H1 (cell line): ENCODE results near the gene KRT9. TPM values are rescaled to one million over a fixed set of nuclear protein-coding genes. Genes with fewer than 3 reads are reported as not detected.

Experiments used
- CTCF ChIA-PET: fragments of 300-600 bp; sonication (Branson Sonifier 250); formaldehyde crosslinking; loops from one replicate; lab custom pipeline; 2021; ENCODE audit not compliant: partially characterized antibody; lab: Charles Lee
- POLR2A ChIA-PET: fragments of 300-600 bp; sonication (Branson Sonifier 250); formaldehyde crosslinking; loops from one replicate; lab custom pipeline; 2021; ENCODE audit warnings: inconsistent platforms; ENCODE audit not compliant: partially characterized antibody; lab: Charles Lee
- DNase-seq, 2 experiments: peaks; one replicate each; pipeline versions ENCODE4 v3.0.0 to v3.0.0-alpha.2; 2010 to 2022; ENCODE audit warnings: low spot score in 2 of 2, low read depth in 1 of 2, mixed read lengths in 1 of 2
- FAIRE-seq: peaks from 2 replicates; lab custom pipeline; 2011; peaks lifted over from hg19 to GRCh38; lab: Jason Lieb, UNC
- H2AFZ ChIP-seq: 2 replicates; pipeline ENCODE4 v1.8.1; 2012; ENCODE audit warnings: low read length, inconsistent platforms
- H2AK5ac ChIP-seq: 2 replicates; pipeline ENCODE4 v1.6.1; 2013; ENCODE audit warnings: low read depth, low read length
- H2BK120ac ChIP-seq: replicated peaks from 2 replicates; pipeline ENCODE3; 2013; ENCODE audit warnings: low read depth, low read length, inconsistent platforms
- H2BK12ac ChIP-seq: 2 replicates; pipeline ENCODE4 v1.6.1; 2013; ENCODE audit warnings: low read depth, low read length
- H2BK15ac ChIP-seq: 2 replicates; pipeline ENCODE4 v1.6.1; 2013; ENCODE audit warnings: low read length
- H2BK20ac ChIP-seq: 2 replicates; pipeline ENCODE4 v1.6.1; 2013; ENCODE audit warnings: low read length
- H2BK5ac ChIP-seq: 2 replicates; pipeline ENCODE4 v1.6.1; 2013; ENCODE audit warnings: low read depth, low read length
- H3K14ac ChIP-seq: 2 replicates; pipeline ENCODE4 v1.6.1; 2013; ENCODE audit warnings: inconsistent platforms; ENCODE audit not compliant: insufficient read length
- H3K18ac ChIP-seq: 2 replicates; pipeline ENCODE4 v1.6.1; 2013; ENCODE audit warnings: low read length; ENCODE audit errors: extremely low read depth
- H3K23ac ChIP-seq: 2 replicates; pipeline ENCODE4 v1.6.1; 2013; ENCODE audit warnings: inconsistent platforms; ENCODE audit not compliant: insufficient read length
- H3K23me2 ChIP-seq: 2 replicates; pipeline ENCODE4 v1.6.1; 2013; ENCODE audit warnings: low read depth, low read length
- H3K27ac ChIP-seq: 2 replicates; pipeline ENCODE4 v1.6.1; 2011; ENCODE audit warnings: low read depth, low read length, inconsistent platforms
- H3K27me3 ChIP-seq, 4 experiments: replicated peaks in 1 of 4; 1 replicate in 1 of 4; 2 replicates in 3 of 4; pipeline versions ENCODE4 v1.6.1 to v1.8.1; 2011 to 2013; ENCODE audit warnings: low read length in 3 of 4, mild to moderate bottlenecking in 3 of 4, inconsistent platforms in 2 of 4, mixed read lengths in 2 of 4, moderate library complexity in 1 of 4; ENCODE audit not compliant: control insufficient read depth in 3 of 4, insufficient read depth in 3 of 4; ENCODE audit errors: extremely low read depth in 1 of 4
- H3K36me3 ChIP-seq, 4 experiments: 2 replicates each; pipeline versions ENCODE4 v1.6.1 to v1.8.1; 2011 to 2013; ENCODE audit warnings: mild to moderate bottlenecking in 4 of 4, low read length in 3 of 4, moderate library complexity in 2 of 4, control low read depth in 1 of 4, inconsistent platforms in 1 of 4; ENCODE audit not compliant: insufficient read depth in 4 of 4, control insufficient read depth in 2 of 4
- H3K4ac ChIP-seq: replicated peaks from 2 replicates; pipeline ENCODE3; 2013; ENCODE audit warnings: low read length, low read depth, mixed read lengths, inconsistent platforms; ENCODE audit not compliant: insufficient read length
- H3K4me1 ChIP-seq, 4 experiments: replicated peaks in 1 of 4; 1 replicate in 1 of 4; 2 replicates in 3 of 4; pipeline versions ENCODE4 v1.6.1 to v1.8.1; 2011 to 2013; ENCODE audit warnings: low read length in 3 of 4, inconsistent platforms in 2 of 4, mixed read lengths in 1 of 4; ENCODE audit not compliant: insufficient read depth in 4 of 4, control insufficient read depth in 3 of 4
- H3K4me2 ChIP-seq, 2 experiments: 2 replicates each; pipeline versions ENCODE4 v1.6.1 to v1.8.1; 2011 to 2013; ENCODE audit warnings: low read depth in 2 of 2, low read length in 2 of 2, control low read depth in 1 of 2, inconsistent platforms in 1 of 2, mild to moderate bottlenecking in 1 of 2; ENCODE audit not compliant: insufficient read depth in 1 of 2
- H3K4me3 ChIP-seq, 4 experiments: fragments of 200-600, 300-600 bp in 1 of 4; sonication (generic), shearing (Covaris generic), sonication (Bioruptor Twin) in 1 of 4; 2 replicates each; pipeline versions ENCODE4 v1.5.1 to v1.8.1; 2011 to 2016; ENCODE audit warnings: low read length in 4 of 4, low read depth in 3 of 4, control low read depth in 2 of 4, inconsistent platforms in 2 of 4, mild to moderate bottlenecking in 2 of 4, mixed read lengths in 1 of 4, moderate library complexity in 1 of 4; ENCODE audit not compliant: insufficient read depth in 2 of 4; ENCODE audit errors: extremely low read depth in 1 of 4
- H3K56ac ChIP-seq: replicated peaks from 2 replicates; pipeline ENCODE3; 2013; ENCODE audit warnings: low read depth, mild to moderate bottlenecking, mixed read lengths, low read length, inconsistent platforms; ENCODE audit not compliant: insufficient read length
- H3K79me1 ChIP-seq: 2 replicates; pipeline ENCODE4 v1.6.1; 2013; ENCODE audit warnings: low read depth, low read length, control low read depth
- H3K79me2 ChIP-seq, 2 experiments: 2 replicates each; pipeline versions ENCODE4 v1.6.1 to v1.8.1; 2012 to 2013; ENCODE audit warnings: low read length in 2 of 2, mild to moderate bottlenecking in 2 of 2, inconsistent platforms in 1 of 2; ENCODE audit not compliant: insufficient read depth in 2 of 2, control insufficient read depth in 1 of 2
- H3K9ac ChIP-seq, 4 experiments: replicated peaks in 1 of 4; 1 replicate in 1 of 4; 2 replicates in 3 of 4; pipeline versions ENCODE4 v1.6.1 to v1.8.1; 2011 to 2013; ENCODE audit warnings: low read depth in 3 of 4, low read length in 3 of 4, control low read depth in 2 of 4, mild to moderate bottlenecking in 2 of 4, moderate library complexity in 2 of 4, inconsistent platforms in 1 of 4; ENCODE audit errors: extremely low read depth in 1 of 4
- H3K9me3 ChIP-seq, 2 experiments: 2 replicates each; pipeline versions ENCODE4 v1.6.1 to v1.8.1; 2012 to 2013; ENCODE audit warnings: mild to moderate bottlenecking in 2 of 2, moderate library complexity in 2 of 2, control low read depth in 1 of 2, inconsistent platforms in 1 of 2, low read depth in 1 of 2, low read length in 1 of 2, mixed read lengths in 1 of 2; ENCODE audit not compliant: insufficient read depth in 2 of 2
- H4K20me1 ChIP-seq, 2 experiments: replicated peaks in 1 of 2; 2 replicates each; pipeline versions ENCODE3 to v1.8.1; 2011 to 2013; ENCODE audit warnings: inconsistent platforms in 2 of 2, low read length in 2 of 2, mild to moderate bottlenecking in 1 of 2; ENCODE audit not compliant: insufficient read depth in 2 of 2, control insufficient read depth in 1 of 2
- H4K5ac ChIP-seq: 2 replicates; pipeline ENCODE4 v1.6.1; 2013; ENCODE audit warnings: low read length, low read depth, mixed read lengths, inconsistent platforms; ENCODE audit not compliant: insufficient read length
- H4K8ac ChIP-seq: 2 replicates; pipeline ENCODE4 v1.8.0; 2013; ENCODE audit warnings: mild to moderate bottlenecking, moderate library complexity, low read length, inconsistent platforms; ENCODE audit not compliant: insufficient read depth; ENCODE audit errors: extremely low read depth
- H4K91ac ChIP-seq: replicated peaks from 2 replicates; pipeline ENCODE3; 2013; ENCODE audit warnings: low read length, mixed read lengths, inconsistent platforms; ENCODE audit not compliant: insufficient read length
- EGR1 ChIP-seq: IDR thresholded peaks from 2 replicates; pipeline ENCODE4 v1.6.1; 2011; ENCODE audit warnings: low read depth, low read length, borderline replicate concordance
- HDAC2 ChIP-seq, 2 experiments: fragments of 300-600 bp in 1 of 2; sonication (generic) in 1 of 2; IDR thresholded peaks; 2 replicates each; pipeline ENCODE4 v1.6.1; 2011 to 2012; ENCODE audit warnings: low read depth in 2 of 2, low read length in 2 of 2, mild to moderate bottlenecking in 2 of 2, moderate library complexity in 2 of 2, borderline replicate concordance in 1 of 2, inconsistent platforms in 1 of 2
- PHF8 ChIP-seq: fragments of 200-600 bp; sonication (generic); conservative IDR thresholded peaks from 2 replicates; pipeline ENCODE4 v1.7.1; 2012; ENCODE audit warnings: low read depth, mild to moderate bottlenecking, inconsistent platforms, low read length, moderate library complexity
- RAD21 ChIP-seq, 2 experiments: IDR thresholded peaks in 1 of 2; conservative IDR thresholded peaks in 1 of 2; 2 replicates each; pipeline ENCODE4 v1.6.1; 2011; ENCODE audit warnings: low read depth in 2 of 2, low read length in 2 of 2, improper control_type of control experiment in 1 of 2, inconsistent platforms in 1 of 2, mild to moderate bottlenecking in 1 of 2, moderate library complexity in 1 of 2
- SP1 ChIP-seq: IDR thresholded peaks from 2 replicates; pipeline ENCODE4 v1.6.1; 2011; ENCODE audit warnings: low read depth, low read length
- SP2 ChIP-seq: IDR thresholded peaks from 2 replicates; pipeline ENCODE4 v1.6.1; 2012; ENCODE audit warnings: mild to moderate bottlenecking, low read length, inconsistent platforms
- SUZ12 ChIP-seq: fragments of 200-600 bp; sonication (generic); IDR thresholded peaks from 2 replicates; pipeline ENCODE4 v1.6.1; 2012; ENCODE audit warnings: mild to moderate bottlenecking, inconsistent platforms, low read length, moderate library complexity, mixed read lengths
- WGBS, 2 experiments: shearing (Covaris generic) in 1 of 2; methylation state at CpG; one replicate each; pipeline versions ENCODE4 v1.1.6 to v1.1.7; 2013 to 2015; ENCODE audit warnings: low lambda C conversion rate in 2 of 2, mixed read lengths in 2 of 2, inconsistent platforms in 1 of 2, low coverage in 1 of 2, missing lambda C conversion rate in 1 of 2; ENCODE audit not compliant: insufficient replicate concordance in 2 of 2, insufficient coverage in 1 of 2, insufficient read length in 1 of 2; ENCODE audit errors: extremely low coverage in 1 of 2, missing lambda C conversion rate in 1 of 2; 5-methylcytosine and 5-hydroxymethylcytosine counted together
- polyA plus RNA-seq, 7 experiments: library from polyadenylated mRNA; depleted of rRNA in 3 of 7; stranded (reverse) in 5 of 7; unstranded in 2 of 7; fragments of >200 nt in 5 of 7; fragments of 200-250 nt in 2 of 7; gene quantifications; 1 replicate in 5 of 7; 2 replicates in 1 of 7; 4 replicates in 1 of 7; pipeline versions ENCODE4 v1.2.1 to v1.2.3, GENCODE V29; 2011 to 2013; ENCODE audit warnings: missing spikeins in 2 of 7, mixed read lengths in 2 of 7
- total RNA-seq: library from RNA; stranded (reverse); fragmentation: NEBNext Ultra II Directional; extraction: Animal tissue kit (Norgen Biotek cat#: 25700); gene quantifications from 2 replicates; pipeline ENCODE4 v1.2.1, GENCODE V29; 2021
- TF ChIP-seq, protein P1 (sequence below), 3 experiments: IDR thresholded peaks; 1 replicate in 2 of 3; 2 replicates in 1 of 3; pipeline versions ENCODE4 v1.5.1 to v1.6.1; 2011; ENCODE audit warnings: low read length in 3 of 3, mild to moderate bottlenecking in 3 of 3, inconsistent platforms in 2 of 3, low read depth in 1 of 3, moderate library complexity in 1 of 3; ENCODE audit not compliant: insufficient read depth in 1 of 3; ENCODE audit errors: control extremely low read depth in 1 of 3

The KRT9 gene
- total and polyA plus RNA-seq, 2 of the 8 experiments (the other 6 are each of a cell fraction or from before 2014, with no cell fraction given) = not detected

DNA sequence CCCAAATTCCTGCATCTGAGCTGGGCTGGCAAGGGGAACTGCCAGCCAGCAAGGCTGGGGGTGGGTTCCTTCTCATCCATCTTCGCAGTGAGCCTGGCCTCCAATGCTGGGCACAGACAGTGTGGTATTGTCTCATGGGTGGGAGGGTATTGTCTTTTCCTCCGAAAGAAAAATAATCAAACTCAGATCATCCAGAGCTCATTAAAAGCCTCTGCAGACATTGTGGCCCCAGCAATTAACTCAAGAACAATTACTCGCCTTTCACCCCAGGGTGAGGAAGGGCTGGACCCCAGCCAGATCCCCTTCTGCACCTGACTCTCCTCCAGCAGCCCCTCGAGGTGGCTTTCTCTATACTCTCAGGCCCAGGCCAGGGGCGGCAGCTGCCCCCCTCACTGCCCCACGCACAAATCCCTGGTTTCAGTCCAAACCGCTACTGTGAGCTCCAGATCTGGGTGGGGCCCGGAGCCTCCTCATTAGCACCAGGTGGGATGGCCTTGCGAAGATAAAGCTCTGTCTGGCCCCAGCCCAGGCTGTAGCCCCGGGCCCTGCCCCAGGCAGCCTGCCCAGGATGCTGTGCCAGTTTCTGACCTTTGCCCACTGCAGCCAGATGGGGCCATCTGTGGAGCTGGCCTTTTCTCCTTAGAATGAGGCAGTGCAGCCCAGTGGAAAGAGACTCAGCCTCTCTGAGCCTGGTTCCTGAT is 50.9 kb downstream of the KRT9 start:
- Histone ChIP-seq H2AK5ac (no peak overlapping the region), H3K18ac (peak overlapping the region; percentile 71; the same call in 1 of the 2 replicates), H3K14ac (no peak overlapping the region), H3K9ac (no peak overlapping the region), H3K23ac (no peak overlapping the region), H3K4ac (peak overlapping the region; percentile 16), H2AFZ (no peak overlapping the region), H2BK5ac (0 out of 2 replicates have a peak overlapping the region, but pooled peaks have one; percentile 35), H3K36me3 (peaks cover 12 to 31% (median 19%) of the 10 kb centered on the region in 4 experiments), H3K27me3 (no peaks in the 10 kb centered on the region), H4K5ac (no peak overlapping the region), H2BK120ac (no peak overlapping the region), H3K4me1 (peaks cover 0 to 16% (median 10%) of the 10 kb centered on the region in 4 experiments; a peak in 6 of 7 replicates), H3K79me1 (peaks cover 2% of the 10 kb centered on the region; the same call in 1 of the 2 replicates), H3K79me2 (no peaks in the 10 kb centered on the region), H4K91ac (no peak overlapping the region), H3K4me3 (no peak overlapping the region), H3K56ac (no peak overlapping the region), H2BK15ac (0 out of 2 replicates have a peak overlapping the region, but pooled peaks have one; percentile 46), H4K20me1 (peaks cover 3 to 8% of the 10 kb centered on the region in 2 experiments), H3K27ac (no peak overlapping the region), H3K23me2 (no peaks in the 10 kb centered on the region; the same call in 1 of the 2 replicates), H2BK12ac (0 out of 2 replicates have a peak overlapping the region, but pooled peaks have one; percentile 50), H4K8ac (no peak overlapping the region), H3K4me2 (no peak overlapping the region), H2BK20ac (no peak overlapping the region), H3K9me3 (no peaks in the 10 kb centered on the region)
- POLR2A ChIA-PET = interaction anchor here (0.8 to 11.0 kb wide), 8 partner anchors 8 to 145 kb away, joined by 3 to 293 read pairs (median 6); partner anchors contain the start of genes KRT19 and KRT35
- CTCF ChIA-PET = interaction anchor here (0.6 to 2.3 kb wide), 12 partner anchors 12 to 612 kb away, joined by 3 to 9 read pairs (median 4); partner anchors contain the start of gene KRT9
- no peak for DNase-seq
- FAIRE-seq = no peak
- 88% methylated on average over 10 of the region's 10 CpGs; no CpG with 5 or more reads in 1 of the 2 experiments for WGBS, 2 experiments
- TF ChIP-seq EGR1 = no peak
- TF ChIP-seq SP1 = no peak
- TF ChIP-seq, protein P1, sequence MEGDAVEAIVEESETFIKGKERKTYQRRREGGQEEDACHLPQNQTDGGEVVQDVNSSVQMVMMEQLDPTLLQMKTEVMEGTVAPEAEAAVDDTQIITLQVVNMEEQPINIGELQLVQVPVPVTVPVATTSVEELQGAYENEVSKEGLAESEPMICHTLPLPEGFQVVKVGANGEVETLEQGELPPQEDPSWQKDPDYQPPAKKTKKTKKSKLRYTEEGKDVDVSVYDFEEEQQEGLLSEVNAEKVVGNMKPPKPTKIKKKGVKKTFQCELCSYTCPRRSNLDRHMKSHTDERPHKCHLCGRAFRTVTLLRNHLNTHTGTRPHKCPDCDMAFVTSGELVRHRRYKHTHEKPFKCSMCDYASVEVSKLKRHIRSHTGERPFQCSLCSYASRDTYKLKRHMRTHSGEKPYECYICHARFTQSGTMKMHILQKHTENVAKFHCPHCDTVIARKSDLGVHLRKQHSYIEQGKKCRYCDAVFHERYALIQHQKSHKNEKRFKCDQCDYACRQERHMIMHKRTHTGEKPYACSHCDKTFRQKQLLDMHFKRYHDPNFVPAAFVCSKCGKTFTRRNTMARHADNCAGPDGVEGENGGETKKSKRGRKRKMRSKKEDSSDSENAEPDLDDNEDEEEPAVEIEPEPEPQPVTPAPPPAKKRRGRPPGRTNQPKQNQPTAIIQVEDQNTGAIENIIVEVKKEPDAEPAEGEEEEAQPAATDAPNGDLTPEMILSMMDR (IDR thresholded peaks at IDR 0.05; ENCODE audit: control extremely low read depth in 1 of 3, insufficient read depth in 1 of 3, low read depth in 1 of 3, low read length in 3 of 3) = no peak
- TF ChIP-seq RAD21 (IDR thresholded peaks at IDR 0.05 in 1 of 2, conservative IDR thresholded peaks at IDR 0.05 in 1 of 2; ENCODE audit: low read depth in 2 of 2, low read length in 2 of 2) = no peak
- TF ChIP-seq SUZ12 = no peak
- no peak for TF ChIP-seq SP2
- no peak for TF ChIP-seq HDAC2 (IDR thresholded peaks at IDR 0.05; ENCODE audit: borderline replicate concordance in 1 of 2, low read depth in 2 of 2, low read length in 2 of 2)
- TF ChIP-seq PHF8 = no peak
